HG03097 (cell line): ENCODE data around the gene NAV2.

Experiments
- ATAC-seq: cut with Tn5 transposase; IDR thresholded peaks from one replicate; pipeline ENCODE4 v1.9.1; 2021; ENCODE audit not compliant: unreplicated experiment, low FRiP score

NAV2 gene

DNA sequence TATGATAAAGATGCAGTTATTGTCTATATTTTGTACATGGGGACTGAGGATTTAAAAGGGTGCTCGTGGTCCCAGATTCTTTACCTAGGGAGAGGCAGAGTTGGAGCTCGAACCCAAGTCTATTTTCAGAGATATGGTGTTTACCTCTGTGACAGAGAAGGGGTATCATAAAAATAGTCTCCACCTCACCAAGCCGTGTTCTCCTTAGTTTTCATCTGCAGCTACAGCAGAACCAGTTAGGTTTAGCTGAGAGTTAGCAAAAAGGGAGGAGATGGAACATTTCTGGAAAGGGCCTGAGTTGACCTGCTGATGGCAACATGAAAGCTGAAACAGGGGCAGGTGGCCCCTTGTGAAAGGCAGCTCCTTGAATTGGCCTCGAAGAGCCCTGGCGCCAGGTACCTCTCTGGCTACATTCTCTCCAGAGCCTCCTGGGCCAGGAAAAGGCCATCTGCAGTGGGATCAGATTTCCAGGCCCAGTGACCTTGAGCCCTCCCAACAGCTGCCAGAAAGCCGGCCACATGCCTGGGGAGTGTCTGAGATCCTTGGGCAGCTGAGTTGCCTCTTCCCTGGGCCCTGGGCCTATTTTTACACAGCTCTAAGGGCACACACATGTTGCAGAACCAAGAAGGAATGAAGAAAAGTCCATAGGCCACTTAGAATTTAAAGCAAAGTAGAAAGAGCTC lies 136.6 kb downstream of the NAV2 start:
- ATAC-seq = no peak

DNA sequence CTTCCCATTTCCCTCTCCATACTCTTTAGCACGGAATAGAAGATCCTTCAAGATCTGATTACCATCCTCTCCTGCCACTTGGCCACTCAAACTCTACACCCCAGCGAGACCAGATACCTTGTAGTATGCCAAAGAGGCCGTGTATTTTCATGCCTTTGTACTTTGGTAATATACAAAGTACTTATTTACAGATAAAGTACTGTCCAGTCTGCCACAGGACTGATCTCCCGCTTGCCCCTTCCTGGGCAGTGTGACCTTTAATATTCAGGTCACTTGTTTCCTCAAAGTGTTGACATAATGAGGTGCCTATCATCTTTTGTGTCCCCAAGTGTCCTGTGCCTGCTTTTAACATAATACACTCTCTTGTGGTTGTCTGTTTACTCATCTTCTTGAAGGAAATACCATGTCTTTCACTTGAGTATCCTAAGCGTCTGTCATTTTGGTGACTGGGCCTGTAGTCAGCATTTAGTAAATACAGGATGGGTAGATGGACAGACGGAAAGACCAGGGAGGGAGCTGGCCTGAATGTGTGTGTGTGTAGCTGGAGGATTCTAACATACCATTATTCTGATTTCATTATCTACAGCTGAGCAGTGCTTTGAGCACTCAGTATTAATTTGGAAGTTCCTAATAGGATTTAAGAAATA lies 137.4 kb downstream of the NAV2 start:
- ATAC-seq = no peak

- no peak for ATAC-seq
These were observed 139.7 kb downstream of the NAV2 start for GRCh38 chr11:19852288-19852687.

GRCh38 chr11:19853016-19853415 lies 140.4 kb downstream of the NAV2 start:
- no peak for ATAC-seq

GRCh38 chr11:19853920-19854319 lies 141.3 kb downstream of the NAV2 start:
- no peak for ATAC-seq

- no peak for ATAC-seq
These were observed 148.5 kb downstream of the NAV2 start for GRCh38 chr11:19861171-19861570.

- ATAC-seq = no peak
These were observed 149.5 kb downstream of the NAV2 start for GRCh38 chr11:19862091-19862490.

DNA sequence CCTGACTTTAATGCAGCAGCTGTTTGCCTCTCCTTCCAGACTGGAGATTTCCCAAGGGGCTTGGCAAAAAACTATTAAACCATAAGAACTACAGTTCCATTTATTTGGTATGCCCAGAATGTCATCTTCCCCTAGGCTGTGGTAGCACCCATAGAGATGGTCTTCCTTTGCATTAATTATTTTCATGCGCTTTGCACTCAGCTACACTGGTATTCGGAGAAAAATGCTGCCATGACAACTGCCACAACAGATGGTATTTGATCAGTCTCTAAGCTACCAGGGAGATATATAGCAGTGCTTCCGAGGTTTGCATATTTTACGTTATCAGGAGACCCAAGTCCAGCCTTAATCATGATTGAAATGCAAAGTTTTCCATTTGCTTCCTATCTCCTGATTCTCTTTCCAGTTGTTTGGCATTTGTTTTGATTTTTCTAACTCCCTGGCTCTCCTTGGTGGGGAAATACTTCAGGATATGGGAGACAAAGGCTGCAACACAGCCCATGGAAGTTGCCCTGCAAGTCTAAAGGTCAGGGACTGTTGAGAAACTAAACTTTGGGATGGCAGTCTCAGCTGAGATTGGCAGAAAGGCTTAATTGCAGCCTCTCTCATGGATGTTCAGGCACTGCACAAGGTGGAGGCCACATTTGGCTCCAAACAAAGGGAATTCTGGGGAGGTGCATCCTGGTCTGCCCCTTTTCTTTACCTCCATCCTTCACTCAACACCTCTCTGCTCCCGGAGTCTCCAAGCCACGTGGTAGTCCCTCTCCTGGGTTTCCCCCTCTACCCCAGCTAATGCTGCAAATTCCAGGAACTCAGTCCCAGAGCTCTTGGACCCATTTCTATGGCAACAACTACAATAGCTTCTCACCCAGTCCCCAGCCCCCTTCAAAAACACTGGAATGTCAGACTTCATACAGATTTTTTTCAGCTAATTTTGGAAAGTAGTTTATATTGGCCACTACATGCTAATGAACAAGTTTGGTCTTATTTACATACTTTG lies 151.8 kb downstream of the NAV2 start:
- ATAC-seq = no peak

DNA sequence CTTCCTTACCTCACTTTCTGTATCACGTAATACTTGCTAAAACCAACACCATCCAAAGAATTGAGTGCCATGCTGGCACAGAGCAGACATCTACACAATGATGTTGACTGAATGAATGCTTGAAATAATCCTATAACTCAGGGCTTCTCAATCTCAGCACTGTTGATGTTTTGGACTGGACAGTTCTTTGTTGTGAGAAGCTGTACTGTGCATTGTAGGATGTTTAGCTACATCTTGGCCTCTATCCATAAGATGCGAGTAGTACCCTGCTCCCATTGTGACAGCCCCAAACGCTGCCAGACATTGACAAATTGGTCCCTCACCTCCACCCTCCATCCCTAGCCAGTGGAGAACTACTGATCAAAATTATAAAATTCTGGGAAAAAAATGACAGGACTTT lies 153.4 kb downstream of the NAV2 start:
- no peak for ATAC-seq

DNA sequence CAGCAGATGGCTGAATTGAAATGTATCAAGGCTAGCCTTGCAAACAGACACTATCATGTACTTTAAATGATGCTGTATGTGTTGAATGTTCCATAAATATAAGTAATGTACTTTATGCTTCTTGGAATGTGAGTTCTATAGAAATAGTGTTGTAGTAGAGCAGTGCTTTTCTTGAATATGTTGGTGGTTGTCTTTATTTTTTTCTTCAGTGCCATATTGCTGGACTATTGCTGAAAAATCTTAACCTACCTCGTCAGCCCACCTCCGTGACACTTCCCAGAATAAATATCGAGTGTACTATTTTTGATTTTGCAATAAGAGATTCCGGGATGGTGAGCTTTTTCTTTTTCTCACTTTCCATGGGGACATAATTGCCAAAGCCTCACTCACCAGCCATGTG lies 153.9 kb downstream of the NAV2 start:
- ATAC-seq = no peak

DNA sequence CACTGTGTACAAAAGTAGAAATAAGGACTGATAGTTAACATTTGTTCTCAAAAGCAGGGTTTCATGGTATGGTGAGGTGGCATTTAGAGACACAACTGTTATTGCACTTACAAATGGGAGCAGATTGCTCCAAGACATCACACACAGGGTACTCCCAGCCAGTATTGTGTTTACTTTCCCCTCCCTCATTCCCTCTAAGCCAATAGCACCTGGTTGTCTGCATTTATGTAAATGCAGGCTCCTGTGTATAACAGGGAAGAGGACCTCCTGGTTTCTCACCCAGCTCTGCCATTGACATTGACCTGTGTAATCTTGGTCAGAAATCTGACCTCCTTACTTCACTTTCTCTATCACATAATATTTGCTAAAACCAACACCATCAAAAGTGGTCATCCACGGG lies 154.4 kb downstream of the NAV2 start:
- no peak for ATAC-seq

GRCh38 chr11:19868281-19868821 lies 155.7 kb downstream of the NAV2 start:
- ATAC-seq = no peak

- no peak for ATAC-seq
These were observed 156.2 kb downstream of the NAV2 start for GRCh38 chr11:19868871-19869270.

DNA sequence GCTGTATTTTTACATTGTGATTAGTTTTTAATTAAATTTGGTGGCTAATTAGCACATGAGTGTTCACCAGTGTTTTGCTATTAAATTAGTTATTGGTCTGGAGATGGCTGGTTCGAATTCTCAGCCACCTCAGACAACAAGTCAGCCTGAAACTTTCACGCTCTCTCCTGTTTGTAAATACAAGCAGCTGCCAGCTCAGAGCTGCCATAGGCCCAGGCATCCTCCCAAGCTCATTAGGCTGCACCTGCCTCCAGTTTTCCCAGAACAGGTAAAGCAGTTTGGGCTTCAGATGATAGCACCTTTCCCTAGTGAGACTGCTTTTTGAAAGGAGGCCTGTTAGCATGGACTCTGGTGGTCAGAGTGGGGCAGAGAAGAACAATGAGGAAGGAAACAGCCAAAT lies 156.8 kb downstream of the NAV2 start:
- no peak for ATAC-seq

GRCh38 chr11:19869946-19870589 lies 157.4 kb downstream of the NAV2 start:
- no peak for ATAC-seq

GRCh38 chr11:19871531-19871930 lies 158.9 kb downstream of the NAV2 start:
- ATAC-seq = no peak

DNA sequence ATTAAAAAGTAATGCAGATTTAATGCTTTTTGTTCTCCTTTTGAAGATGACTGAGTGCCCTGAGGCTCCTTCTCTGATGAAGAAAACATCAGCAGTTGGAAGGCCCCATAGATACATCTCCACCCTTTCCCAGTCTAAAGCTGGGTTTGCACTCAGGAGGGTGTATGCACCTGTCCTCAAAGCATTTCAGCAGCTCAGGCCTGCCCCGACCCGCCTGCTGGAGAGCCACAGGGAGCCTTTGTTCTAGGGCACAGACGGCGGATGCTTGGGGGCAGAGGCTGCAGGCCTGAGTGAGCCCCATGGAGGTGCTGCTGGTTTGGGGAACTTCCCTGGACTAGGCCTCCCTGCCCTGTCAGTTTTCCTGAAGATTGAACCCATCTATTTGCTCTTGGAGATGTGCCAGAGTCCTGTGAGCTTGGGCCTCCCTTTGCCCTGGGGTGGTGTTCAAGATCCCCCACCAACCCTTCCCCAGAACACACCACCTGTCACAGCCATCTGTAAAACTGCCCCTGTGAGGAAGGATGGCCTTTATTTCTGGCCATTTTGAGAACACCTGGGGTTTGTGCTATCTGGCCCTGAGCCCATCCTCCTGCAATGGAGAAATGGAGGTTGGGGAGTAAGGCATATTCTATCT lies 160.0 kb downstream of the NAV2 start:
- ATAC-seq = no peak

DNA sequence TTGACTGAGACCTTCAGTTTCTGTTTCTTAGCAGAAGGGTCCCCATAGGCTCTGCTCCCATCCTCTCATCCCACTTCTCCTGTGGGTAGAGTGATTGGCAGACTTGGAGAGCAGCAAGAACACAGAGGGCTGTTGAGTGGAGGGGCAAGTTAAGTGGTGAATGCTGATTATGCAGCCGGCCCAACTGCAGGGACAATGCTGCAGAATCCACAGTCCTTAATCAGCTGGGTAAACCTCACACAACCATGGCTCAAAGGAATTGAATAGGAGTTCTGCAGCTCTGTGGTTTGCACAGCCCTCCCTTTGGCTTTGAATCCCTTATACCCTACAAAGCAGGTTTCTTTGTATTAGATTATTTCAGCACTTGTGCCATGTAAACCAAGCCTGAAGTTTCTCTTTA lies 161.1 kb downstream of the NAV2 start:
- no peak for ATAC-seq

DNA sequence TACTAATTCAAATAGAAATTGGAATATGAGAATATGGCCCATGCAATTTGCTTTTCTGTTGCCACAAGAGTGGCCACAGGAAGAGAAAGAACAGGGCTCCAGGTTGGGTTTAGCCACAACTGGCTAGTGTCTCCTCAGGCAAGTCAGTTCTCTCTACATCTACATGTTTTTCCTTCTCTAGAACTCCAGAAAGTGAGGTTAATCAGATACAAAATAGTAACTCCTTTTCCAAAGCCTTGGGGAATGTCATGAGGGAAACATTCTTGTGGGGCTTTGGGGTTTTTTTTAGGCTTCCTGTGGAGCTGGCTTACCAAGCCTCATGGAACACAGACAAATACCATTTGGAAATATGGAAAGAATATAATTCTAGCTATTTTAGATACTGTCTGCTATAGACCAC lies 161.6 kb downstream of the NAV2 start:
- ATAC-seq = no peak

- ATAC-seq = no peak
These were observed 164.1 kb downstream of the NAV2 start for GRCh38 chr11:19876750-19877149.
